Left lung (tissue), 10 donors: ENCODE measurements around the gene EIPR1. TPM values are rescaled to one million over a fixed set of nuclear protein-coding genes. Genes with fewer than 3 reads are reported as not detected.
A peak's percentile ranks its signal among the peaks of the same experiment; 100 is the strongest.

Source experiments
- ATAC-seq: fragments of 200-7000 bp; cut with Tn5 transposase; one replicate; pipeline ENCODE4 v1.9.1; 2020; ENCODE audit warnings: moderate library complexity
- DNase-seq, 4 donors: peaks; one replicate each; pipeline ENCODE4 v3.0.0-alpha.2; 2013 to 2020
- H3K27ac ChIP-seq, 2 donors: fragments of 200-600 bp; sonication (generic) in 1 of 2; one replicate each; pipeline versions ENCODE4 v1.5.0 to v1.8.0; 2020 to 2021
- H3K27me3 ChIP-seq, 2 donors: fragments of 200-600 bp; sonication (generic) in 1 of 2; one replicate each; pipeline versions ENCODE4 v1.5.0 to v1.8.0; 2020 to 2021
- H3K36me3 ChIP-seq, 2 donors: fragments of 200-600 bp; sonication (generic) in 1 of 2; one replicate each; pipeline versions ENCODE4 v1.5.0 to v1.8.0; 2020 to 2021
- H3K4me1 ChIP-seq, 2 donors: fragments of 200-600 bp; one replicate each; pipeline ENCODE4 v1.8.0; 2021
- H3K4me3 ChIP-seq, 2 donors: fragments of 200-600 bp; sonication (generic) in 1 of 2; one replicate each; pipeline versions ENCODE4 v1.5.0 to v1.8.0; 2020 to 2021; ENCODE audit warnings: mild to moderate bottlenecking in 1 of 2
- H3K9me3 ChIP-seq, 2 donors: fragments of 200-600 bp; sonication (generic) in 1 of 2; one replicate each; pipeline versions ENCODE4 v1.5.0 to v1.8.0; 2020 to 2021
- CTCF ChIP-seq, 2 donors: fragments of 200-600 bp; sonication (generic) in 1 of 2; IDR thresholded peaks; one replicate each; pipeline versions ENCODE4 v1.5.0 to v1.8.0; 2021; ENCODE audit warnings: antibody characterized with exemption in 2 of 2
- intact Hi-C, 2 donors: fragments of 100-400 bp; cut with DNase I; formaldehyde crosslinking; loops; one replicate each; pipeline versions ENCODE4 v1.11.2 to v1.14.2; 2022
- polyA plus RNA-seq, 6 donors: library from polyadenylated mRNA; unstranded; fragments of 120-200 nt; gene quantifications; one replicate each; pipeline ENCODE4 v1.2.1, GENCODE V29; 2013; ENCODE audit not compliant: insufficient read length in 6 of 6
- total RNA-seq, 2 donors: library from RNA; stranded (reverse); fragmentation: NEBNext Ultra II Directional; extraction: Animal tissue kit (Norgen Biotek cat#: 25700); gene quantifications; one replicate each; pipeline ENCODE4 v1.2.1, GENCODE V29; 2021
- donor health status: DM: no; HTN: yes; CAD: no.
- donor health status: DM: no; HTN: no; CAD: no.

Gene EIPR1
- total and polyA plus RNA-seq, 8 donors: 18.1 to 24.4 (median 21.0) TPM

GRCh38 chr2:3192281-3192818 lies 185.3 kb downstream of the EIPR1 start:
- Histone ChIP-seq H3K4me3 (no peak overlapping the region), H3K4me1 (peaks cover 5 to 12% of the 10 kb centered on the region in 2 donors), H3K9me3 (no peaks in the 10 kb centered on the region), H3K36me3 (peaks cover 0 to 74% of the 10 kb centered on the region in 2 donors), H3K27me3 (no peaks in the 10 kb centered on the region), H3K27ac (no peak overlapping the region)
- no peak for TF ChIP-seq CTCF (IDR thresholded peaks at IDR 0.05)
- intact Hi-C loops: no loop called here
- DNase-seq (no peak), ATAC-seq (no peak)

GRCh38 chr2:3189961-3190360 lies 187.7 kb downstream of the EIPR1 start:
- intact Hi-C loops: no loop called here
- no peak overlapping the region for H3K4me3 ChIP-seq
- no peaks in the 10 kb centered on the region for H3K9me3 ChIP-seq
- peaks cover 0 to 76% of the 10 kb centered on the region in 2 donors for H3K36me3 ChIP-seq
- DNase-seq: no peak
- TF ChIP-seq CTCF (IDR thresholded peaks at IDR 0.05): no peak
- ATAC-seq: no peak
- H3K4me1 ChIP-seq: peaks cover 0 to 5% of the 10 kb centered on the region in 2 donors
- H3K27ac ChIP-seq: no peak overlapping the region
- no peaks in the 10 kb centered on the region for H3K27me3 ChIP-seq

- H3K27ac ChIP-seq: no peak overlapping the region
- TF ChIP-seq CTCF (IDR thresholded peaks at IDR 0.05): no peak
- no peak overlapping the region for H3K4me3 ChIP-seq
- H3K36me3 ChIP-seq: peaks cover 0 to 75% of the 10 kb centered on the region in 2 donors
- H3K4me1 ChIP-seq: peaks cover 0 to 5% of the 10 kb centered on the region in 2 donors
- DNase-seq (peak in 1 of 4 donors; percentile 28), ATAC-seq (peak; percentile 37)
- no peaks in the 10 kb centered on the region for H3K9me3 ChIP-seq
- intact Hi-C loops: no loop called here
- no peaks in the 10 kb centered on the region for H3K27me3 ChIP-seq
Measured at GRCh38 chr2:3189076-3189591, 188.5 kb downstream of the EIPR1 start.

GRCh38 chr2:3188405-3188946 lies 189.1 kb downstream of the EIPR1 start:
- Histone ChIP-seq H3K27me3 (no peaks in the 10 kb centered on the region), H3K27ac (no peak overlapping the region), H3K36me3 (peaks cover 0 to 74% of the 10 kb centered on the region in 2 donors), H3K9me3 (no peaks in the 10 kb centered on the region), H3K4me1 (peaks cover 0 to 5% of the 10 kb centered on the region in 2 donors), H3K4me3 (no peak overlapping the region)
- DNase-seq: peak in 1 of 4 donors; percentile 63
- no peak for ATAC-seq
- TF ChIP-seq CTCF (IDR thresholded peaks at IDR 0.05): no peak
- intact Hi-C loops: no loop called here

GRCh38 chr2:3187467-3187866 lies 190.2 kb downstream of the EIPR1 start:
- Histone ChIP-seq H3K27ac (no peak overlapping the region), H3K4me1 (no peaks in the 10 kb centered on the region), H3K4me3 (no peak overlapping the region), H3K9me3 (no peaks in the 10 kb centered on the region), H3K27me3 (no peaks in the 10 kb centered on the region), H3K36me3 (peaks cover 0 to 64% of the 10 kb centered on the region in 2 donors)
- DNase-seq: peak in 1 of 4 donors; percentile 13
- TF ChIP-seq CTCF (IDR thresholded peaks at IDR 0.05): no peak
- ATAC-seq: no peak
- intact Hi-C loops: no loop called here
